HG03045 (cell line): Measurements from ENCODE around the gene DENND1B.

Experiments
- ATAC-seq: cut with Tn5 transposase; IDR thresholded peaks from one replicate; pipeline ENCODE4 v1.9.1; 2021; ENCODE audit warnings: mild to moderate bottlenecking, moderate library complexity; ENCODE audit not compliant: unreplicated experiment

DENND1B gene

DNA sequence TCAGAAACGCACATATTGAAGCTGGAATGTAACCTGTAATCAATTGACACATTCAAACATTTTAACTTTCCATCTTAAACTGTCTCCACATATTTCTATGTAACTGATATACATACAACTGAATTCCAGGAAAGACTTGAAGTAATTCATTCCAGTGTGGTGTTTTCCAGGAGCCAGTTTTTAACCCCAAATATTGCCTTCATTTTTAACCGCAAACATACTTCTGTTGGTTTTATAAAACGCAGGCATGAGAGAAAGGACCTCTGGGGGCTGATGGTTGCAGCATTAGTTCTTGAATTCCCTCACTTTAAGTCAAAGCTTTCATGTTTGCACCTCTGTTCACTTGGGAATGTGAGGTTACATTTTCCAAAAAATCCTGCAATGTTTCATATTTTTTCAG, 303.1 kb downstream of the DENND1B start:
- ATAC-seq: no peak

- no peak for ATAC-seq
These were observed 303.9 kb downstream of the DENND1B start for GRCh38 chr1:197471248-197471985.

DNA sequence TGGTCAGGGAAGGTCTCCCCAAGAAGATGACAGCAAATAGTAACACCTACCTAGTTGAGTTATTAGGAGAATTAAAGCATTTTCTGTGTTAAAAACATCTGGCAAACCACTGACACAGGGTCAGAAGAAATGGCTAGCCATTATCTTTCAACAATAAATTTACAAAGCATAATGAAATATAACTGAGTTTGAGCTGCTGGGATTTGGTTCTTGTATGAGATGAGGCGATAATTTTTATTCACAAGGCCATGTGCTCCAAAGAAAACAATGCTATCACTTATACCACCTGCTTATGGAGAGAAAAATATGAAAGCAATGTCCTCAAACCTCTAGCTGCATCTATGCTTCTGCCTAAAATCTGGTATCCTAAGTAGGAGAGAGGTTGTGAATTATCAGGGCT, 304.9 kb downstream of the DENND1B start:
- ATAC-seq: no peak

DNA sequence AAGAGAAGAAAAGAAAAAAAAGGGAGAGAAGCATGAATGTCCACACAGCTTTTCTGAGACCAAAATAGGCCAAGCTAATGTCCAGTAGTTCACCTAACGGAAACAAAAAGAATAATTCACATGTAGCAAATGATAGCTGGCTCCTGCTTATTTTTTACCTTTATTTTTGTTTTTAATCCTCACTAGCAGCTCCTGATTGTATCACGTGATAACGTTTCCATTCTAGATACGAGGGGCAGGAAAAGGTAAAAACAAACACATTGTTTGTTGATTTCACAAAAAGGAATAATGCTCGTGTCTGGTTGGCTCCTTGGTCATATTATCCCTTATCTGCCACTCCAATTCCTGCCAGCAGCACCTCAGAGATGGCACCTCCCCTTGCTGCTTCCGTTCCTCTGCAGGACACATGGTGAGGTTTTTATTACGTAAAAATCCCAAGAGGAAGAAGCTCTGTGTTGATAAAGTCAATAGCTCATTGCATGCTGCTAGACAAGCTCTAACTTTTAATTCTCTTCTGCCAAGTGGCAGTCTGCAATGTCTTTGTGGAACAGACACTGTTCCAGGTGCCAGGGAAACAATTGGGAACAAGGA, 305.6 kb downstream of the DENND1B start:
- ATAC-seq: no peak

DNA sequence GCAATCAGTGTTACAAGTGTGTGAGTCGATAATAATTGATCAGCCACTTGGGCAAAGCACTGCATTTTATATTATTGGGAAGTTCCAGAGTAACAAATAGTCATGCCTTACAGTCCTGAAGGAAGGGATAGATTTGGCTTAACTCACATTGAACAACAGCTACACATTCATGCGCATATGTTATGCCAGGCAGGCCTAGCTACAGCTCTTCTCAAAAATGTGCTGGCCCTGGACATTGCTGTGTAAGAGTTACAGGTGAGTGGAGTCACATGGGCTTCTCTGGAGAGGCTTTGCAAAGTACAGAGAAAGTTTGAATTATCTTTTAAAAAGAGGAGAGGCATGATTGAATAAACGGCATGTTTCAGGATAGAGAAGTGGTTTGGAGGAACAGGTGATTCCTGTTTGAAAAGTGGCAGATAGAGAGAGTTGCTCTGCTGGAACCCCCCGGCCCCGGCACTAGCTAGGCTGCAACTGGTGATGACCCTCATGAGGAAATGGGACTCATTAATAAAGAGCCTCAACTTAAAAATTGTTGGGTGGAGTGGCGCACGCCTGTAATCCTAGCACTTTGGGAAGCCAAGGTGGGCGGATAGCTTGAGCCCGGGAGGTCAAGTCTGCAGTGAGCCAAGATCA, 306.6 kb downstream of the DENND1B start:
- ATAC-seq: no peak

- ATAC-seq: no peak
These were observed 307.4 kb downstream of the DENND1B start for GRCh38 chr1:197467881-197468280.

GRCh38 chr1:197466813-197467212, 308.5 kb downstream of the DENND1B start:
- no peak for ATAC-seq

DNA sequence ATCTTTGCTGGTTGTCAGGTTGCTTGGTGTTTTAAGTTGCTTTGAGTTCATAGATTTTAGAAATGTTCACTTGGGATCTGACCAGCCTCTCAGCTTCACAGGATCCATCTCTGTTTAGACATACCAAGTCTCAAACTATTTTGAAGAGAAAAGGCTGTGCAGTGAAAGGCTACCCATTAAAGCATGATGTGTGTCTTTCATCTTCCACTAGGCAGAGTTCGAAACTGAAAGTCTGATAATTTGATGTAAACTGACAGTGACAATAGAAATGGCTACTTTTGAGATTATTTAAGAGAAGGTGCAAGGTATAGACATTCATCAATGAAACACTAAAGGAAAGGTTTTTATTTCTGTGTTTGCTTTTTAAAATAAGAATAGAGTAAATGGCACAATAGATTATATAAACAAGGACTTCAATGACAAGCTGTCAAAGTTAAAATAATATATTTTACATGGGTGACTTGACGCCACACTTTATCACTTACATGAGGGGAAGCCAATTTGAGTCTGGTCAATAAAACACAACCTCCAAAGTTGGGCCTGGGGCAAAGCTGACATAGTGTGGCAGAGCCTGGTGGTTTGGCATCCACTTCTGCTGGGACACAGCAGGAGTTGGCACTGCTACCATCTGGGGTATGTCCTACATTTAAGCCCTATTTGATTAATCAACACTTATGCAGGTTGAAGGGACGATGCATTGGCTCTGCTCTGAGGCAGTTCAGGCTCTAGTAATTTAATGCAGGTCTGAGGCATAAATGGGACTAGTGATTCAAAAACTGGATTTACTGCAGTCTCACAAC, 309.6 kb downstream of the DENND1B start:
- ATAC-seq: no peak

- ATAC-seq: no peak
These were observed 311.2 kb downstream of the DENND1B start for GRCh38 chr1:197464044-197464443.

DNA sequence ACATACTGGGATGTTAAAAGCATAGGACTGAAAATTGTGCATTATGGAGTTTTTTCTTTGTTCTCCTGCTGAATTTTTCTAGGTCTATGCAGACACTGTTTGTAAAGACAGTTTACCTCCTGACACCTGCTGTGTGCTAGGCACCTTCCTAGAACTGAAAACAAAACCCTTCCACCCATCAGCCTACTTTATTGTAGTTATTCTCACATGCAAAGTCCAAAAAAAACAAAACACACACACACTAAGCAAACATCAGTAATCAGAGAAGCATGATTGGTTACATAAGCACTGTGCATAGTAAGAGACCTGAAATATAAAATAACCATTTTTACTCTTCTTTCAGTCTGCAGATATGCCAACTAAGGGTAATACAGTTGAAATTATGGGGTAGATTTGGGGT, 312.1 kb downstream of the DENND1B start:
- no peak for ATAC-seq

DNA sequence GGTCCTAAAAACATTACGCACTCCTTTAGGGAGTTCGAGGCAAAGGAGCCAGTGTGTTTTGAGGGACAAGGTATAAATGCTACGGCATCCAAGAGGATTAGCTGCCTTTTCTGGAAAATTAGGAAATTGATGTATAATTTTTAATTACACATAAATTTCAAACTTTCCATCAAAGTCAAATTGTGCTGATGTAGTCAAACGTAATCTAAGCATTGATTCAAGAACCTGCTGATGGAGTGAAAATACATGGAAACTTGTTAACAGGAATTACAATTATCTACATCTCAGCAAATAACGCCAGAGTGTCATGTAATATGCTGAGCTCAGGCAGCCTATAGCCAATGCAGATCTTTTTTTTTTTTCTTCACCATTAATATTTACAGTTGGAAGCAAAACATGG, 312.7 kb downstream of the DENND1B start:
- no peak for ATAC-seq
